ENCODE results near the gene RAD51B.

RAD51B gene

DNA sequence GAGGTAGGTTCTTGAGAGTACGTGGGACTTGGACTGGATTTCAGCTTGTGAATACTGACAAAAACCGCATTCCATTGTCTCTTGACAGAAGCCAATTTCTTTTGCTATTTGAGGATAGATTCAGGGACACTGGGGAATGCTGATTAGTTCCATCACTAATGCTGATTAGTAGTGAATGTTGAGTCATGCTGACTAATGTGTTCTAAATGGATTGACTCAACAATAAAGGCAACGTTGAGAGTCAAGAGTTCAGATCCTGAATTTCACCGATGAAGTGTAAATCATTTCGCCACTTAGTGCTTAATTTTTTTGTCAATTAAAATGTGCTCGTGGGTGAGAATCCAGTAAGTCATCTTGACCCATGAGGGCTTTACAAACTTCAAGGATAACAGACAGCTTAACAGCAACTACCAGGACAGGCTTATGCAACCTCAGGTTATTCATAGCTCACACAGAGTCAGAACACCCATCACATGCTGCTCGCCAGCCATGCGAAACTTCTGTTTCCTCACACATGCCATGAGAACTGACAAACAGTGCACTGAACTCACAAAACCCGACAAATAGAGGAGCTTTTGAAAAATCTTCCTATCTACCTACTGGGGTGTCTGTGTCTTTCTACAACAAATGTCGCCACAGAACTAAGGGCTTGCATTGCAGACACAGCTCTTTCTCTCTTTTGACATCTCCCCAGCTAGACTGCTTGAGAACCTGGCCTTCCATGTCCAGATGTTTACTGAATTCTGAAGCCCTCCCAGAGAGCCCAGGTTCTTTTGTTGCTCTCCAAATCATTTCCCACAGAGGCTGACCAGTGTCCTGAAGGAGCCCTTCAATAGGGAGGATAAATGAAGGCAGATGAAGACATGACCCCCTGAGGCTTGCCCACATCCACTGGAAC lies 656.9 kb downstream of the RAD51B start:
- DNase-seq = peak in 1 of 2 donors; percentile 23

DNA sequence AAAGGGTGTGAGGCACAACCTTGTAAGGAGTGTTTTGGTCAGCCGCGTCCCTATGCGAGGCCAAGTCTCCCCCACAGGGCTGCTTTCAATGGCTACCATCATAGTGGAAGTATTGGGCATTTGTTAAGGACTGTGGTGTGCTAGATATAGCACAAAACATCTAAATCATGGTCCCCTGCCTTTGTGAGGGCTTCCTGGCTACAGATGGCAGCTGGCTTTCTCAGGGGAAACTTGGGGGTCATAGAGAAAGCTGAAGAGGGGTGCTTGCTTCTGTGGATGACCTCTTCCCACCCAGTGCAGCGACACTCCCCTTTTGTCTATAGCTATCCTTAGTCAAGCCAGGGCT lies 657.5 kb downstream of the RAD51B start:
- no peak for DNase-seq

DNA sequence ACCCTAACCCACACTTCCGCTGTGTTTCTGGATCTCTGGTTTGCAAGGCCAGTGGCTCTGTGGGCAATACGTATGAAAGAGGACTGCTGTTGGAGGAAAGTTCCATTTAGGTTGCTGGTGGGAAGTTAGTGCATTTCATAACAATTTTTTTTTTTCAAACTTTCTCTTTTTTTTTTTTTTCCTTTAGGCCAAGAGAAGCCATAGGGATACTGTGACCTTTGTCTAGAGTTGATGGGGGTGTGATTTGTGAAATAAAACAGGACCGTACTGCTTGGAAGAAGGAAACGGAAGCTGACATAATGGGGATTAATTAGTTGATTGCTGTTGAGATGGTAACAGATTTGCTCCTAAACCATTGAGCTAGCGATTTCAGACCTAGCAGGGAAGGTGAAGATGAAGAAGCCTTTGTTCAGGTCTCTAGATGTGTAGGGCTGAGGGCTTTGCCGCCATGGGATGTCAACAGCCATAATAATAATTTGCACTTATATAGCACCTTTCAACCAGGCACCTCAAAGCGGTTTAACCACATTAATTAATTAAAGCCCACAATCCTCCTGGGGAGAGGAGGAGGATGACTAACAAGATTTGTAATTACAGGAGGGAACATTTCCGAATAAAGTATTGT lies 658.0 kb downstream of the RAD51B start:
- no peak for DNase-seq

DNA sequence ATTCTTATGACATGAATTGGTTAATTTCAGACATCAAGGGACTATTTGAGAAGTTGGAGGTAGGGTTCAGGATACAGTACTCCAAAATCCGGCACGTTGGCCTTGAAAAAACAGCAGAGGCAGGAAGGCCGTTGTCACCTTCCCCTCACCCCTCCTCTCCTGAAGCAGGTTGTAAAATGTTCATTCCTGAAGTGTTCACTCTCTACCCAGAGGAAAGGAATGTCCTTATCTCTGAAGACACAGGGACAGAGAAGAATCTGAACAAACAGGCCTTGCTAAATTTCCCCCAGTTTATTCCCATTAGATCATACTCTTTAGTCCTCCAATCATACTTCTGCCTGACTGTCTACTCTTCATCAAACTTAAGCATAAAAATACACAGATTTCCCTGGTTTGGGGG lies 659.7 kb downstream of the RAD51B start:
- DNase-seq = no peak

DNA sequence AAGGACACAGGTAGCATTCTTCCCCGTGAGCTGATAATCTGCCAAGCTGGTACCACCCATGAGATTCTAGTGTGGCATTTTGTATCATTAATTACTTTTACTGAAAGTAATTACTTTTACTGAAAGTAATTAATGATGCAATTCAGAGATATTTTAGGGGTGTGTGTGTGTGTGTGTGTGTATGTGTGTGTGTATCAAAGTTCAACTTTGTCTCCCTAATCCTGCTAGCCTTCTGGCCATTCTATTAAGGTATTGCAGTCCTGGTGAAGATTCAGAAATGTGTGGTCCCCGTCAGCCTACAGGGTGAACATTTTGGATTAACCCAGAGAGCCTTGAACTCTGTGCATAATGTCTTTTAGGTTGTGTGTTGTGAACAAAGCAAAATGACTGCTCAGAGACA lies 662.4 kb downstream of the RAD51B start:
- no peak for DNase-seq

DNA sequence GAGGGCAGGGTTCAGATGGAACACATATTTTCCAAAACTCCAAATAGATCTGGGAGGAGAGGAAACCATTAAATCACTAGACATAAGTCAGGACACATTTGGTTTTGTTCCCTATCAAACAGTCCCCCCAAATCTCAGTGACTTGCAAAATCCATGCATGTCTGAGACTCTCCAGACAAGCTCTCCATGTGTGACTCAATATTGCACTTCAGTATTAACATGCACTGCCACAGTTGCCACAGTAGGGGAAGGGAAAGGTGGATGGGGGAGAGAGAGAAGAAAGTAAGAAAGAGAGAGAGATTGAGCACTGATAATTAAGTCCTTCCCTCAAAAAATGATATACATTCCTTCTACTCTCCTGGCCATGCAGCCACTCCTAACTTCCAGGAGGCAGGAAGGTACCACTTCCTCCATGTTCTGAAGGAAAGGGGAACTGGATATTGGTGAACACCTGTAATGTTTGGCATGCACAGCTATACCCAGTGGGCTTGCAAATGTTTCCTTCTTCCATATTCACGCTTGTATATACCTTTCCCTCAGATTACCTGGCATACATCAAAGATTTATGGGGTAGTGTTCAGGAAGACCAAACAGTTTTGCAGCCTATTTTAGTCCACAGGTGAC lies 663.3 kb downstream of the RAD51B start:
- DNase-seq = no peak

DNA sequence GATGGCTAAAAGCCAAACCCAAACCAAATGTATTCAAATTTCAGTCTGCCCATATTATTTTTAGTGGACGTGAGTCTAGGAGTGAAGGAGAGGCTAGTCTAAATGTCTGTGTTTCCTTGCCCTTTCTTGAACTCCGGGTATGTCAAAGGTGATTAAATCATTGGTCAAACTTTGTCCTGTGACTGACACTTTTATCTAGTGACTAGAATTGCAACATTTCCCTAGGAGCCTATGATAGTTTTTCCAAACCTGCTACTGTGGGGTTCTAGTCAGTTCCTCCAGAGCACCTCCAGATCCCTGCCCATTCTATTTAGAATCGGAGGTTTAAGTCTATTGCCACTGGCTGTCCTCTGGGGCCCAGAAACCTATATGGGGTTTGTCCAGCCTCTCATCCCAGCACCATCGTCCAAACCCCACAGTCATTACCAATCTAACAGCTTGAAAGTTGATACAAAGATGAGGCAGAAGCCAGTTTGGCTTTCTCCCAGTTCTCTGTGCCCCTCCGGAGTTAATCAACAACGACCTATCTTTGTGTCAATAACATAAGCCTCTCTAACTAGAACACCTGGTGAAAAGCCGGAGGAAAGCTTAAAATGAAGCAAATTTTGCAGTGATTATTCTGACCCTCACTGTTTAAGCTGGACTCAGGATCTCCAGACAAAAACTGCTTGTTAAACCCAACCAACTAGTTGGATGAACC lies 666.6 kb downstream of the RAD51B start:
- no peak for DNase-seq

DNA sequence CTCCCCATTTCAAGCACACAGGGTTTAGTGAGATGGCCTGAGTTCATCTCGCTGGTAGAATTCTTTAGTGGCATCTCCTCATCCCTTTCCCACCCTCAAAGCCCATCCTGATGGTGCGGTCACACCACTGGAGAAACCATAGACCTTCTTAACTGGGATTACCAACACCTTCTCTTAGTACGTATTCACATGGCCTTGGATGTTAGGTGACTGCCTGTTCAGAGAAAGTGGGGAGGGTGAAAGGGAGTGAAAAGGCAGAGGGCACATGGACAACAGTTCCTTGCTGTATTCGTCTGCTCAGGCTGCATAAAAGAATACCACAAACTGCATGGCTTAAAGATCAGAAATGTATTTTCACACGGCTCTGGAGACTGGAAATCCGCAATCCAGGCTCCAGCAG lies 667.2 kb downstream of the RAD51B start:
- DNase-seq = no peak

DNA sequence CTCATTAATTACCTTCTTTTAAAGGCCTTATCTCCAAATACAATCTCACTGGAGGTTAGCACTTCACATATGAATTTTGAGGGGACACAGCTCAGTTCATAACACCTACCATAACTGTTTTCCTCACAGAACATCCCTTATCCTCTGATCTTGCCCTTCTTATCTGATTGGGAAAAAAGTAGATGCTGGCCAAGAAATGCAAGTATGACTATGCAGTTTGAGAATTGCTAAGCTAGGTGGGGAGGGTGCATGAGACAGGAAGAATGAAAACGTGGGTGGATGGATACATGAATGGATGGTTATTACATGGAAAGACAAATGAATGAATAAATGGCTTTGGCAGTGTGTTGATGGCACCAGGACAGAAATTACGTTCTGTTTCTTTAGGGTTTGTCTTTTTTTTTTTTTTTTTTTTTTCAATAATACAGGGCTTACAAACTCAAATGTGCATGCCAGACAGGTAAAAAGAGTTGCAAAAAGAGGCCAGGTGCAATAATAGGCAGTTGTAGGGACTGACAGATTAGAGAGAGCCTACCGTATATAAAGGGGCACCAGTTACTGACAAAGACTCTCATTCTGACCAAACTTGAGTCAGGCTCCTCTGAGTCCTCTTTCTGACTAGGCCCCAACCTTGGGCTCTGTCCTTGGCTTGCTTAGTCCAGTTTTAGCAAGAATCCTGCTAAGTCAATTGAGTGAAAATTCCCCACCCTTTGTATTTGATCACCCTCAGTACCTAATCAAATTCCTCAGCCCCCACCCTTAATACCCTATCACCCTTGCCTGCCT lies 668.4 kb downstream of the RAD51B start:
- DNase-seq = no peak

DNA sequence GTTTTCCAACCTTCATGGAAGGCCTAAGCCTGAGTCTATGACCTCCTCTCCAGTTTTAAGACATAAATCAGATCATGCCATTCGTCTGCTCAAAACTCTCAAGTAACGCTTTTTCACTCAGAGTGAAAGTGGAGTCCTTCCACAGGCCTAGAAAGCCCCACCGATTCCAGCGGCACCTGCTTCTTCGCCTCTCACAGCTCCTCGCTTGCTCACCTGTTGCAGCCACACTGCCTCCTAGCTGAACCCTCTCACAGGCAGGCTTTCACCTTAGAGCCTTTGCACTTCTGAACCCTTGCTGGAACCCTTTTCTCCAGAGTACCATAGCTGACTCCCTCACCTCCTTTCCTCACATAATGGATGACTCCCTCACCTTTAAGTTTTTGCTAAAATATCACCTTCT lies 672.2 kb downstream of the RAD51B start:
- no peak for DNase-seq

DNA sequence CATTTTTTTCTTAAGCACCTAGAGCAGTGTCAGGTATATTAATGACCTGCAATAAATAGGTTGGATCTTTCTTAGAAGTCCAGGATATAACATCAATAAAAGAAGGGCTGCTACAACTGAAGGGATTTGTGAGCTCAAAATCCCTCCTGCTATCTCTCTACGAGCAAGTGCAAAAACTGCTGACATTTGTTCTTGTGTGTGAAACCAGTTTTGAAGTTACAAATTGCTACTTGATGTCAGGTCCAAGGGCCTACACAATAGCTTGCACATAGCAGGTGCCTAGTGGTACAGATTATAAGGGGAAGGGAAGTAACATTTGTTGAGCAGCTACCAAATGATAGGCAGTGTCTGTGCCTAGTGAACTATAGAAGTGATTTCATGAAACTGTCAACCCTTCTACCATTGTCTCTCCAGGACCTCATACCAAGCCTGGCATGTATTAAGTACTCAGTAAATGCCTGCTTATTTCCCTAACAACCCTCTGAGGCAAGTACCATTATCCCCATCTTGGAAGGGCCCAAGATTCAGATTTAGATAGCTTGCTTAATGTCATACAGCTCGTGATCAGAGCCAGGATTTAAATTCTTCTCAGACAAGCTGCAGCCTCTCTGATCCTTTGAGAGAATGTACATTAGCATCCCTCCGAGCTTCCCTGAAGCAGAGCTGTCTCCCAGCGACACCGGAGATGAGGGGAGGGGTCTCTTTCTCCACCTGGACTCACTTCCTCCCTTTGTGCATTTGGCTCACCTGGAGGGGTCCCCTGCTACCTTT lies 673.0 kb downstream of the RAD51B start:
- no peak for DNase-seq

DNA sequence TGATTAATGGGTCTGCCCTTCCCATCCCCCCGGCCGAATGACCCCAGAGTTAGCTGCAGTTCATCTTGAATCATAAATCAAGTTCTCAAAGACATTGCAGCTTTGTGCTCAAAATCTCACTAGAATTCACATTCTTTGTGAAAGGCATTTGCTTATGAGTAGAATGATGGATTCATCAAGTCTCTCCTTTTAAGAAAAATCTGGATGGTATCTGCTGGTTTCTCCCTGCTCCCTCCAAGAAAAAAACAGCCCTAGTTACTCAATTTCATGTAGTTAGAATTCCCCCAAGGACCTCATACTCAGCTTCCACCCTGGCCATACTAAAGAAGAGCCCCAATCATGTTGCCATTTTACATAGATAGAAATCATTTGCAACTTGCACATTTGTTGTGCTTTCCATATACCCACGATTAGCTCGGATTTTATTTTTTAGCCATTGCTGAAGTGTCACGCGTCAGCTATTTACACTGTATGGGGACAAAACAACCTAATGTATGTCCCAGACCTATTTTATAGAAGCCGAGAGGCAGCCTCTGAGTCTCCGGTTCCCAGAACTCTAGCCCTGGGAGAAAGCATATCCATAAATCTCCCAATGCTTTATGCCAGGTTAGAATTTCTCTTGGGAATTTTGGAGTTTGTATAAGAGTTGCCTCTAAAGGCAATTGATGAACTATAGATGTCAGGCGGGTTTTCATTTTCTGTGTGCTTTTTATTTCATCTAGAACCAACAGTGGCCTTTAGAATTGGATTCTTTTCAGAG lies 673.8 kb downstream of the RAD51B start:
- DNase-seq = no peak

DNA sequence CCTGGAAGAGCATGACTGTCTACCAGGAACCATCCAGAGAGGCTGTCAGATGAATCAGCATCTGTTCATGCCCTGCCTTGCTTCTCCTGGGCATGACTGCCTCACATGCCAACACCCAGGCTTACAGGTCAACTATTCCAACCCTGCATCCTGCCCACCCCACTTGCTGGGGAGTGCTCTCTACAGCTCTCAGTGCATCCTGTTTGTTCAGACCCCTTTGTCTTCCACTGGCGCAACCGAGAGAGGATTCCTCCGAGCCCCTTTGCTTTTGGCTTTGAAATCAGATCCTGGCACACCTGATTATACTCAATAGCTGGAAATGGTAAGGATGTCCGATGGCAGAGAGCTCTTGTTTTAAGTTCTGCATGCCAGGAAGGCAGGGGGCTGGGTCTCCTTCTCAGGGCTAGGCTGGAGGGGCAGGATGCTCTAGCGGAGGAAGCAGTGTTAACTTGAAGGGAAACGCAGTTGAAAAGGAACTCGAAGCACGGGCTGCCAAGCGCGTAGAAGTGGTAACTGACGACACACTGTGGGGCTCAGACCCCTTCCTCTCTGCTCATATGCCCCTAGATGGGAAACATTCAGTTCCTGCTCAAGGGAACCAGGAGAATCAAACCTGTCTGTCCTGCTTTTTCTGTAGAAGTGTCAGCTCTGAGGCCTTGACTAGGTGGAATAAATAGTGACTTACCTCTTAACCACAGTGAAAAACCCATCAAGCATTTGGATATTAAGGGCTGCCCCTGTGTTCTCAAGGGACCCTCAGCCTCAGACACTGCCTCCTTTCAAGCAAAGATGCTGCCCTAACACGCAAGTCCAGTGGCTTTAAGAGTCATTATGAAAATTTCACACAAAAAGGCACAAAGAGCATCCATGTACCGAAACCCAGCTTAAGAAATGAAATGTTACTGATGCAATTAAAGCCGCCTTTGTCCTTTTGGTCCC lies 675.8 kb downstream of the RAD51B start:
- no peak for DNase-seq

DNA sequence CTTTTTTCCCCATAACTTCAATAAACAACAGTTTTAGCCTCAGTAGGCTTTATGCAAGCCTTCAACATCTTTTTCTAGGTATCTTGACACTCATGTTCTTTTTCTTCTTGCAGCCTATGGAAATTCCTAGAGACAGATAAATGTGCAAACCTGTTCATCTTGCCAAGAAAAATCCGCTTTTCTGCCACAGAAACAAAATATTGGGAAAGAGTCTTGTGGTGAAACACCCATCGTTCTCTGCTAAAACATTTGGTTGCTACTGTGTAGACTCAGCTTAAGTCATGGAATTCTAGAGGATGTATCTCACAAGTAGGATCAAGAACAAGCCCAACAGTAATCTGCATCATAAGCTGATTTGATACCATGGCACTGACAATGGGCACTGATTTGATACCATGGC lies 677.4 kb downstream of the RAD51B start:
- no peak for DNase-seq

DNA sequence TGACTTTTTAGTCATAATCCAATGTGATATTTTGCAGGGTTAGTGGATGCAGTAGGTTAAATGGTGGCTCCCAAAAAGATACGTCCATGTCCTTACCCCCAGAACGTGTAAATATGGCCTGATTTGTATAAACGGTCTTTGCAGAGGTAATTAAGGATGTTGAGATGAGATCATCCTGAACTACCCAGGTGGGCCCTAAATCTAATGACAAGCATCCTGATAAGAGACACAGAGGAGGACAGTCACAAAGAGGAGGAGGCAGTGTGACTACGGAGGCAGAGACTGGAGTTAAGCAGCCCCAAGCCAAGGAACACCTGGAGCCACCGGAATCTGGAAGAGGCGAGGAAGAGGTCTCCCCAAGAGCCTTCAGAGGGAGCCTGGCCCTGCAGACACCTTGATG lies 679.9 kb downstream of the RAD51B start:
- no peak for DNase-seq

DNA sequence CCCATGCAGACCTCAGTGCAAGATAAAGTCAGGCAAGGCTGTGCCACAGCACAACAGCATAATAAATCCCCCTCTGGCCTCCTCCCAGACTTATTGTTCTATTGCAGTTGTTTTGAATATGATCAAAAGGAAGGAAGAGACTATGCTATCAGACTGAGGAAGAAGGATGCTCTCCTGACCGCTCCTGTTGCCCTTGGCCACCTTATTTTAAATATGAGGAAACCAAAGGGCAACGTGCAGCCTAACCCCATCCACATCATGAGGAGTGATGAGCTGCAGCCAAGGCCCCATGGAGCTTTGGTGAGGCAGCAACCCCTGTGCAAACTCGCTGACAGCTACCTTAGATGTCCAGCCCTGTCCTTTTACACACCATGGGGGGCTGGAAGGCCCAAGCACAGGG lies 681.6 kb downstream of the RAD51B start:
- DNase-seq = no peak

DNA sequence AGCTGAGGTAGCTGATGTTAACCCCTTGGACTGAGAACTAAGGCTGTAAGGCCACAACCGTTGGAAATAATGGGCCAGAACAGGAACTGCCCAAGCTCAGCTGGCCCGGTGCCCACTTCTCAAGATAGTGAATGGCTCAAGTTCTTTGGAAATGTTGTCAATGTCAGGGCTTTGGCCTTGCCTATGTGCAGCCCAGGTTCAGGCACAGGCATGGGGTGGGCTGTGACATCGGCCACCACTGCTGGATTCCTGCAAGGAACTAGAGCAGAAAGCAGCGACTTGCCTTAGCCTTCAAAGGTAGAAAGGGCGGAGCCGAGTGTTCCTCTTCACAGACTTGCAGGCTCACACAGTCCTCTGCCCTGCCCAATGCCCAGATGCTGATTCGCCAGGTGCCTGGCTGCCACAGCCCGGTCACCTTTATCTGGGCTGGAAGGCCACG lies 682.1 kb downstream of the RAD51B start:
- DNase-seq = no peak

DNA sequence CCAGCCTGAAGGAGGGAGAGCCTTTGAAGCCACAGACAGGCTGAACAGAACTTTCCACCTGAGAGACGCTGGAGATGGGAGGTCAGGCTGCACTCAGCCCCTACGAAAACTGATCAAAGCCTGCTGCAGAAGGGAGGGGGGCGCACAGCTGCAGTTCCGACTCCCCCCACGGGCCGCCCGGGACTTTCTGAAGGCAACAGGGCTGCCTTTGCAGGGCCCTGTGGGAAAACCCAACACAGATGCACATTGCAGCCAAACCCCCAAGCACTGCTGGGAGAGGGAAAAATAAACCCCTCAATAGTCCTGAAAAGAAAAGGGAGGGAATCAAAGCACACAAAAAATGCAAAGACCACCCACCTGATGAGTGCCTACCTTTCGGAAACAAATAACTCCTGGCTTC lies 682.7 kb downstream of the RAD51B start:
- no peak for DNase-seq

DNA sequence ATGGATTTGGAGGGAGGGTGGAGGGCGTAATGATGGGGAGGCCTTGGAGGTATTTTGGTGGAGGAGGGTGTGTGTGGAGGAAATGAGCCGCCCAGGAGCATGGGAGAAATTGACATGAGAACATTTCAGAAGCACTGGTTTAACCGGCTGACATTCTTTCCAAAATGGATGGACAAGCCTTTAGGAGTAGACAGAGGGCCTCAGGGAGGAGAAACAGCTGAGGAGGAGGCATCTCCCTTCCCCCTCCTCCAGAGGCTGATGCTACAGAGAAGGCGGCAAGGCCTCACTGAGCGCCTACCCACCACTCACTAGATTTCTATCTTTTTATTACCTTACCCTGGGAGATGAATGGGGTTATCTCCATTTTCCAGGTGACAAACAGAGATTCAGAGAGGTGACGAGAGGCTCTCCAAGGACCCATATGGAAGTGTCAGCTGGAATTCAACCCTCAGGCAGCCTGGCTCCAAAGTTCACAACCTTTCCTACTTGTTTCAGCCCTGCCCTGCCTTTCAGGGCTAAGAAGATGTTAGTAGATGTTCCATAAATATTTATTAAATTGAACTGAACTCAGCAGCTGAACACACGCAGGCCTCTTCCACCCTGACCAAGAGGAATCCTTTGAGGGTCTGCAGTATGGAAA lies 683.7 kb downstream of the RAD51B start:
- no peak for DNase-seq
